RWPE2 (cell line): ENCODE data around the gene SPINDOC.

Experiments used
- ATAC-seq: fragments of 200-7000 bp; cut with Tn5 transposase; 3 replicates; pipeline ENCODE4 v1.9.1; 2021; ENCODE audit warnings: low read depth
- DNase-seq: peaks from one replicate; pipeline ENCODE4 v3.0.0-alpha.2; 2020; ENCODE audit warnings: low spot score
- H3K27ac ChIP-seq: fragments of 450-650 bp; 2 replicates; pipeline ENCODE4 v1.5.1; 2017; ENCODE audit warnings: mild to moderate bottlenecking; ENCODE audit not compliant: poor library complexity, severe bottlenecking
- H3K27me3 ChIP-seq: fragments of 250-450 bp; sonication (Bioruptor Pico); 2 replicates; pipeline ENCODE4 v1.5.1; 2021; ENCODE audit warnings: mild to moderate bottlenecking, moderate library complexity; ENCODE audit not compliant: insufficient read depth, poor library complexity, severe bottlenecking
- H3K36me3 ChIP-seq: fragments of 250-450 bp; sonication (Bioruptor Pico); 2 replicates; pipeline ENCODE4 v1.5.1; 2020; ENCODE audit warnings: low read depth, mild to moderate bottlenecking, moderate library complexity
- H3K4me1 ChIP-seq: fragments of 250-450 bp; sonication (Bioruptor Pico); 2 replicates; pipeline ENCODE4 v1.5.1; 2021; ENCODE audit warnings: mild to moderate bottlenecking, moderate library complexity; ENCODE audit not compliant: insufficient read depth, poor library complexity, severe bottlenecking
- H3K4me3 ChIP-seq: fragments of 250-450 bp; sonication (Bioruptor Pico); 2 replicates; pipeline ENCODE4 v1.5.1; 2021; ENCODE audit warnings: mild to moderate bottlenecking, moderate library complexity; ENCODE audit not compliant: severe bottlenecking
- H3K9me3 ChIP-seq: fragments of 250-450 bp; sonication (Bioruptor Pico); 2 replicates; pipeline ENCODE4 v1.5.1; 2021; ENCODE audit warnings: mild to moderate bottlenecking, moderate library complexity; ENCODE audit not compliant: severe bottlenecking
- CTCF ChIP-seq: fragments of 450-650 bp; IDR thresholded peaks from one replicate; pipeline ENCODE4 v1.5.1; 2017; ENCODE audit warnings: mild to moderate bottlenecking, moderate library complexity; ENCODE audit not compliant: poor library complexity, severe bottlenecking

The SPINDOC gene

GRCh38 chr11:63874511-63874910 is 61.3 kb downstream of the SPINDOC start:
- peaks cover 9% of the 10 kb centered on the region for H3K4me1 ChIP-seq
- H3K27ac ChIP-seq, result no peak overlapping the region
- no peak for DNase-seq
- ATAC-seq, result no peak
- H3K36me3 ChIP-seq, result peaks cover 10% of the 10 kb centered on the region; the same call in 1 of the 2 replicates
- TF ChIP-seq CTCF, result no peak
- H3K9me3 ChIP-seq, result no peaks in the 10 kb centered on the region
- H3K27me3 ChIP-seq, result no peaks in the 10 kb centered on the region
- no peak overlapping the region for H3K4me3 ChIP-seq

- H3K4me1 ChIP-seq, result peaks cover 10% of the 10 kb centered on the region
- no peak for ATAC-seq
Observed at GRCh38 chr11:63875506-63876065, 62.3 kb downstream of the SPINDOC start.

GRCh38 chr11:63876616-63877015 is 63.4 kb downstream of the SPINDOC start:
- H3K4me1 ChIP-seq, result peaks cover 10% of the 10 kb centered on the region
- DNase-seq (no peak), ATAC-seq (no peak)
- no peak overlapping the region for H3K27ac ChIP-seq
- H3K9me3 ChIP-seq, result no peaks in the 10 kb centered on the region
- H3K4me3 ChIP-seq, result no peak overlapping the region
- H3K27me3 ChIP-seq, result no peaks in the 10 kb centered on the region
- H3K36me3 ChIP-seq, result peaks cover 10% of the 10 kb centered on the region; the same call in 1 of the 2 replicates
- TF ChIP-seq CTCF, result no peak

More at GRCh38 chr11:63875506-63876065, 62.3 kb downstream of the SPINDOC start:
- Histone ChIP-seq H3K36me3 (peaks cover 10% of the 10 kb centered on the region; the same call in 1 of the 2 replicates), H3K4me3 (no peak overlapping the region), H3K27ac (no peak overlapping the region), H3K9me3 (no peaks in the 10 kb centered on the region), H3K27me3 (no peaks in the 10 kb centered on the region)
- no peak for TF ChIP-seq CTCF
- DNase-seq, result no peak
